Osteoblast (primary cell): ENCODE results near the gene TASL. TPM values are rescaled to one million over a fixed set of nuclear protein-coding genes. Genes with fewer than 3 reads are reported as not detected.

Experiments used
- DNase-seq: peaks from one replicate; pipeline ENCODE4 v3.0.0; 2011; ENCODE audit warnings: low spot score, mixed read lengths; ENCODE audit not compliant: insufficient read length; ENCODE audit errors: missing footprints
- H2AFZ ChIP-seq: 2 replicates; pipeline ENCODE4 v1.6.0; 2011; ENCODE audit warnings: mild to moderate bottlenecking, low read length
- H3K27ac ChIP-seq: 2 replicates; pipeline ENCODE4 v1.5.1; 2011; ENCODE audit warnings: mild to moderate bottlenecking, low read depth, low read length, moderate library complexity
- H3K27me3 ChIP-seq: 2 replicates; pipeline ENCODE4 v1.6.0; 2012; ENCODE audit warnings: mild to moderate bottlenecking, control low read depth, inconsistent platforms, low read length, moderate library complexity; ENCODE audit not compliant: insufficient read depth
- H3K36me3 ChIP-seq: 2 replicates; pipeline ENCODE4 v1.5.1; 2011; ENCODE audit warnings: mild to moderate bottlenecking, low read length, control low read depth, moderate library complexity; ENCODE audit not compliant: insufficient read depth
- H3K4me1 ChIP-seq: 2 replicates; pipeline ENCODE4 v1.5.1; 2011; ENCODE audit warnings: mild to moderate bottlenecking, low read length, control low read depth, moderate library complexity; ENCODE audit not compliant: insufficient read depth
- H3K4me2 ChIP-seq: 2 replicates; pipeline ENCODE4 v1.6.0; 2011; ENCODE audit warnings: mild to moderate bottlenecking, low read length; ENCODE audit not compliant: insufficient read depth
- H3K4me3 ChIP-seq: fragments of 200-600 bp; sonication (generic); 3 replicates; pipeline ENCODE4 v1.5.1; 2012; ENCODE audit warnings: mild to moderate bottlenecking, low read length, inconsistent platforms; ENCODE audit not compliant: insufficient read depth
- H3K79me2 ChIP-seq: 2 replicates; pipeline ENCODE4 v1.6.0; 2012; ENCODE audit warnings: mild to moderate bottlenecking, low read length, control low read depth, inconsistent platforms; ENCODE audit not compliant: insufficient read depth
- H3K9me3 ChIP-seq: 2 replicates; pipeline ENCODE4 v1.5.1; 2011; ENCODE audit warnings: low read depth, low read length, control low read depth
- H4K20me1 ChIP-seq: 2 replicates; pipeline ENCODE4 v1.6.0; 2012; ENCODE audit warnings: mild to moderate bottlenecking, low read length, control low read depth; ENCODE audit not compliant: insufficient read depth
- total RNA-seq: library from RNA; depleted of rRNA; stranded (reverse); fragments of >200 nt; gene quantifications from 2 replicates; pipeline ENCODE4 v1.2.3, GENCODE V29; 2012
- TF ChIP-seq, protein P1 (sequence below): IDR thresholded peaks from 2 replicates; pipeline ENCODE4 v1.5.1; 2011; ENCODE audit warnings: mild to moderate bottlenecking, low read depth, low read length, moderate library complexity; ENCODE audit errors: extremely low read depth

The TASL gene
- total RNA-seq, 1 donor, result not detected

GRCh38 chrX:30538271-30538670, 39.3 kb downstream of the TASL start:
- no peak for DNase-seq
- Histone ChIP-seq H2AFZ (no peak overlapping the region), H3K79me2 (no peaks in the 10 kb centered on the region), H3K36me3 (no peaks in the 10 kb centered on the region), H4K20me1 (no peaks in the 10 kb centered on the region), H3K27me3 (no peaks in the 10 kb centered on the region), H3K27ac (no peak overlapping the region), H3K9me3 (no peaks in the 10 kb centered on the region), H3K4me2 (no peak overlapping the region), H3K4me1 (no peaks in the 10 kb centered on the region), H3K4me3 (no peak overlapping the region)
- TF ChIP-seq, protein P1, sequence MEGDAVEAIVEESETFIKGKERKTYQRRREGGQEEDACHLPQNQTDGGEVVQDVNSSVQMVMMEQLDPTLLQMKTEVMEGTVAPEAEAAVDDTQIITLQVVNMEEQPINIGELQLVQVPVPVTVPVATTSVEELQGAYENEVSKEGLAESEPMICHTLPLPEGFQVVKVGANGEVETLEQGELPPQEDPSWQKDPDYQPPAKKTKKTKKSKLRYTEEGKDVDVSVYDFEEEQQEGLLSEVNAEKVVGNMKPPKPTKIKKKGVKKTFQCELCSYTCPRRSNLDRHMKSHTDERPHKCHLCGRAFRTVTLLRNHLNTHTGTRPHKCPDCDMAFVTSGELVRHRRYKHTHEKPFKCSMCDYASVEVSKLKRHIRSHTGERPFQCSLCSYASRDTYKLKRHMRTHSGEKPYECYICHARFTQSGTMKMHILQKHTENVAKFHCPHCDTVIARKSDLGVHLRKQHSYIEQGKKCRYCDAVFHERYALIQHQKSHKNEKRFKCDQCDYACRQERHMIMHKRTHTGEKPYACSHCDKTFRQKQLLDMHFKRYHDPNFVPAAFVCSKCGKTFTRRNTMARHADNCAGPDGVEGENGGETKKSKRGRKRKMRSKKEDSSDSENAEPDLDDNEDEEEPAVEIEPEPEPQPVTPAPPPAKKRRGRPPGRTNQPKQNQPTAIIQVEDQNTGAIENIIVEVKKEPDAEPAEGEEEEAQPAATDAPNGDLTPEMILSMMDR, result no peak

GRCh38 chrX:30533835-30534234, 43.7 kb downstream of the TASL start:
- no peaks in the 10 kb centered on the region for H3K27me3 ChIP-seq
- no peak overlapping the region for H3K27ac ChIP-seq
- H3K4me2 ChIP-seq, result no peak overlapping the region
- no peaks in the 10 kb centered on the region for H4K20me1 ChIP-seq
- no peaks in the 10 kb centered on the region for H3K4me1 ChIP-seq
- no peaks in the 10 kb centered on the region for H3K9me3 ChIP-seq
- no peaks in the 10 kb centered on the region for H3K79me2 ChIP-seq
- TF ChIP-seq, protein P1, result no peak
- H3K4me3 ChIP-seq, result no peak overlapping the region
- no peak overlapping the region for H2AFZ ChIP-seq
- no peaks in the 10 kb centered on the region for H3K36me3 ChIP-seq
- DNase-seq, result no peak

GRCh38 chrX:30533266-30533665, 44.3 kb downstream of the TASL start:
- Histone ChIP-seq H3K9me3 (no peaks in the 10 kb centered on the region), H2AFZ (no peak overlapping the region), H3K27me3 (no peaks in the 10 kb centered on the region), H3K79me2 (no peaks in the 10 kb centered on the region), H3K4me2 (no peak overlapping the region), H3K4me1 (no peaks in the 10 kb centered on the region), H3K27ac (no peak overlapping the region), H3K36me3 (no peaks in the 10 kb centered on the region), H3K4me3 (no peak overlapping the region), H4K20me1 (no peaks in the 10 kb centered on the region)
- DNase-seq, result no peak
- TF ChIP-seq, protein P1, result no peak

DNA sequence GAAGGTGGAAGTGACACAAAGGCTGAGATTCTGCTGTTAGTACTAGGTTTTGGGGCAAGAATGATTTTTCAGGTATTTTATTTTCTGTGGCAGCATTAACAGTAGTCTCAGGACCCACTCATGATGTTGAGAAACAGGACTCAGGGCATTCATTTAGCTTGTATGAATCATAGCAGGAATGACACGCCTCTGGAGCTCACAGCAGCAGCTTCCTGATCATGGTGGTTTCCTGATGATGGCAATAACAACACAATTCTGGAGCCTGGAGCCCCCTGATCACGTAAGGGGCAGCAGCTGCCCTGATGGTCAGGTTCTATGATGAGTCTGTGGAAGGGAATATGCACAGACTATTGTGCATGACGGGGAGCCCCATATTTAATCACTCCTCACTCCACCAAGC, 47.0 kb downstream of the TASL start:
- Histone ChIP-seq H3K9me3 (no peaks in the 10 kb centered on the region), H3K79me2 (no peaks in the 10 kb centered on the region), H4K20me1 (no peaks in the 10 kb centered on the region), H3K27me3 (no peaks in the 10 kb centered on the region), H3K27ac (no peak overlapping the region), H2AFZ (no peak overlapping the region), H3K4me2 (no peak overlapping the region), H3K4me3 (no peak overlapping the region), H3K4me1 (no peaks in the 10 kb centered on the region), H3K36me3 (no peaks in the 10 kb centered on the region)
- TF ChIP-seq, protein P1, result no peak
- no peak for DNase-seq
